Mucosa of stomach (tissue), 1 donor: Measurements from ENCODE around the gene OTP.

Experiments
- H3K27me3 ChIP-seq: one replicate; pipeline ENCODE4 v1.7.0; 2013; ENCODE audit warnings: mild to moderate bottlenecking, low read length; ENCODE audit not compliant: control insufficient read depth, insufficient read depth
- H3K36me3 ChIP-seq: one replicate; pipeline ENCODE4 v1.7.0; 2013; ENCODE audit warnings: low read length; ENCODE audit not compliant: control insufficient read depth, insufficient read depth
- H3K4me1 ChIP-seq: one replicate; pipeline ENCODE4 v1.7.0; 2013; ENCODE audit warnings: mild to moderate bottlenecking, low read length; ENCODE audit not compliant: control insufficient read depth, insufficient read depth
- H3K4me3 ChIP-seq: one replicate; pipeline ENCODE4 v1.7.0; 2013; ENCODE audit warnings: low read length
- H3K9ac ChIP-seq: one replicate; pipeline ENCODE4 v1.7.0; 2013; ENCODE audit warnings: mild to moderate bottlenecking, low read length, moderate library complexity
- H3K9me3 ChIP-seq: one replicate; pipeline ENCODE4 v1.7.0; 2013; ENCODE audit warnings: mild to moderate bottlenecking, low read length, moderate library complexity; ENCODE audit not compliant: control insufficient read depth
- donor health status: Pancreatic carcinoma.

OTP gene

DNA sequence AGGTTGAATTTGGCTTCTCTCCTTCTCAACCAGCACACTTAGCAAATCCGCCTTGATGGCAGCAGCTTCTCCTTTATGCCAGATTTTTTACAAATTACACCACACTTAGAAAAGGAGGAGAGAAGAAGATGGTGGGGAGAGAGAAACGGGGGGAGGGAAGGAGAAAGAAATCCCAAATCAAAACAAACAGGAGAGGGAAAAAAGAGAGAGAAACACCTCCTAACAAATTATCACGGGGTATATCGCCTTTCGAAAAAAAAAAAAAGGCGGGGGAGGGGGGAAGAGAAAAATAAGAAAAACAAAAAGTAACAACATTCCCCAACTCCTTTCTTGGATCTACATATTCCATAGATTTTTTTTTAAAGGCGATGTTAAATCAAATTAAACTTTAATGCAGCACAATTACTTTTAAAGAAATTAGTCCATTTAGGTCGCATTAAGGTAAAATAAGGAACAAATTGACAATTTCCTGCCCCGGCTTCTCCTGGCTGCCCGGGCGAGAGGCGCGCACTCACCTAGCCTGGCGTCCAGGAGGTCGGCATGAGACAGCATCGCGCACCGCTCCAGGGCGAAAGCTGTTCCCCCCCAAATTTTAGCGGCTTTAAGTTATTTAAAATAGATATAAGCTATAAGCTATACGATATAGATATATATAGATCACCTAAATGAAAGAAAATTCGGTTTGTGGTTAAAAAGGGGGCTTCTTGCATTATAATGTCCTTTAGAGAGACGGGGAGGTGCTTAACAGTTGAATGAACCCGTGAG is at the start of gene OTP:
Gene OTP (minus strand): TSS at position 716 of the 765 bp plus-strand sequence. CDS start 164 bp downstream, at position 552.
- Histone ChIP-seq H3K4me3 (no peak within 1 kb of the TSS), H3K36me3 (no peaks in the 10 kb centered on the region), H3K9ac (no peak within 1 kb of the TSS), H3K9me3 (peaks cover 6% of the 10 kb centered on the region), H3K27me3 (peaks cover 98% of the 10 kb centered on the region), H3K4me1 (peaks cover 3% of the 10 kb centered on the region)

DNA sequence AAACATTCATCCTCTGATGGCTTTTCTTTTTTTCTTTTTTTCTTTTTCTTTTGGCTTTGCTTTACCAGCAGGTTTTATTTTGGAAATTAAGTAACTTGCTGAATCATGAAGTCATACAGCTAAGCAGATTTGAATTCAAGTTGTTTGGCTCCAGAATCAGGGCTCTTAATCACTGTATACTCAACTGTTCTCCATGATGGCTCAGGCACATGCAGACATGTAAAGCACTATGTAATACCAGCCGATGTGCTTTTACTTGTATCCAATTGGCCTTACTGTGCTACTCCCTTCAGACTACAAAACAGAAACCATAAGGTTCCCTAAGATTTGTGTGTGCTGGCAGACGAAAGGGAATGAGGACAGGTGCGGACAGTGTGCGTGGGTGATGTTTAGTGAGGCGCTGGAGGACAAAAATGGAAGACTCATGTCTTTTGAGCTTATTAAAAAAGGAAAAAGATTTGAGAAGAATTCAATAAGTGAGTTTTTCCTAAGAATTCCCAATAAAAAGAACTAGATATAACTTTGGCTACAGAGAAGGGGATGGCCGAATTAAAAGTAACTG is 44.7 kb upstream of the OTP start:
- no peaks in the 10 kb centered on the region for H3K27me3 ChIP-seq
- H3K4me1 ChIP-seq = no peaks in the 10 kb centered on the region

DNA sequence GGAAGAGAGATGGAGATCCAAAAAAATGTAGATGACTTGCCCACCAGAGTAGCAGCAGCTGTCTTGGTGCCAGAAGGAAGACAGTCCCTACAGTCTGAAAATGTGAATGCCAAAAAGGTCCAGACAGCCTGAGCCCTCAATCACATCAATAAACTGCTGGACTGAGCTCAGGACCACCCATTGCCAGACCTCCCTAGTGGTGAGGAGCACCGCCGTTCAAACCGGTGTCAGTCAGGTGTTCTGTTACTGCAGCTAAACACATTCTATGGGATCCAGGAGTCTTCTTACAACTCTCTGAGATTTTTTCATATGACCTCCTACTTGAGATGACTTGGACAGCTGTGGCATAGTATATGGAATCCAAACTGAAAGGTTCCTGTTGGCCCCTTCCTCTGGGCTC is 32.0 kb upstream of the OTP start:
- no peaks in the 10 kb centered on the region for H3K4me1 ChIP-seq
- peaks cover 4% of the 10 kb centered on the region for H3K27me3 ChIP-seq

More for the DNA sequence above, 44.7 kb upstream of the OTP start:
- H3K9me3 ChIP-seq = no peaks in the 10 kb centered on the region
- H3K36me3 ChIP-seq = no peaks in the 10 kb centered on the region
- no peak overlapping the region for H3K9ac ChIP-seq
- H3K4me3 ChIP-seq = no peak overlapping the region

DNA sequence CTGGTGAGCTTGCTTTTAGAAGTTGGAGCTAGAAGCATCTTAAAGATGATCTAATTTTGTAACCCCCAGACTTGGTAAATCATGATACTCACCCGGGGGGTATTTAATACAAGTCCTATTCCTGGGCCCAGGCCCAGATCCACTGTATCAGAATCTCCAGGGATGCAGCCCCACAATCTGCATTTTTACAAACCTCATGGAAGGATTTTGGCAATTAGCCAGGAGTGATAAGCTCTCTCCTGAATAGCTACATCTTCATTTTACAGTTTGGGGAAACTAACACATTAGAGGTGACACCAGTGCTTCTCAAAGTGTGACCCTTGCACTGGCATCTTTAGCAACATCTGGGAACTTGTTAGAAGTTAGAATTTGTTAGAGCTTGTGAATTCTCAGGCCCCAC is 31.2 kb upstream of the OTP start:
- H3K9ac ChIP-seq = no peak overlapping the region
- no peaks in the 10 kb centered on the region for H3K4me1 ChIP-seq
- H3K9me3 ChIP-seq = no peaks in the 10 kb centered on the region
- no peaks in the 10 kb centered on the region for H3K36me3 ChIP-seq
- H3K27me3 ChIP-seq = peaks cover 8% of the 10 kb centered on the region
- no peak overlapping the region for H3K4me3 ChIP-seq

More for the DNA sequence above, 32.0 kb upstream of the OTP start:
- no peaks in the 10 kb centered on the region for H3K9me3 ChIP-seq
- H3K9ac ChIP-seq = no peak overlapping the region
- H3K36me3 ChIP-seq = no peaks in the 10 kb centered on the region
- no peak overlapping the region for H3K4me3 ChIP-seq

DNA sequence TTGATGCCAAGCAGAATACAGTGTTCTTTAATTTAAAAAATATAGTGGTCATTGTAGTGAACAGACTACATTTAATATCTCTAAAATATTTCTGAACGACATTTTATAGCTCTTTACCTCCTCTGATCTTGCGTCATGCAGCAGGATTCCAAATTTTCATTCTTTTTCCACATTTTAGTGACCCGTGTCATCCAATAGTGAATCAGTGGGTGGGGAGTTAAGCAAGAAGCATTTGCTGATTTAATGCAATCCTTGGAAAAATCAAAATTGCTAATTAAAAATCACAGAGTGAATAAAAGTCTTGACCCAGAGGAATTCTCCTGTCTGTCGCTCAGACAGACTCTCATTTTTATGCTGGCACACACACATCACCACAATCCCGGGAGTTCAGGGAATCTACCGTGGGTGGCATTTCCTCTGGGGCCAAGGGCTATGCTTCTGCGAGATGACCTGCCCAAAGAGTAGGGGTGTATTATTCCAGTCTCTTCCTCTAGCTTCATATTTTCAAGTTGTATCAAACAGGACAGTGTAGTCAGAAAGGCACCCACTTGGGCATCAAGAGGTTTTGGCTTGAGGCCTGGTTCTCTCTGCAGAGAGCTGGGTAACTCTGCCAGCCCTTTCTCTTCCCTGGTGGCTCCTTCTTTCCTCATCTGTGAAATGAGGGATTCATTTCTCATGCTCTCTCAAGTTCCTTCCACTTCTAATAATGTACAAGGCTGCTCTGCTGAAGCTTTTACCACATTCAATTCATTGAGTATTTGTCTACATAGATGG is 24.8 kb upstream of the OTP start:
- H3K4me1 ChIP-seq = no peaks in the 10 kb centered on the region
- no peak overlapping the region for H3K4me3 ChIP-seq
- no peaks in the 10 kb centered on the region for H3K9me3 ChIP-seq
- H3K9ac ChIP-seq = no peak overlapping the region
- no peaks in the 10 kb centered on the region for H3K36me3 ChIP-seq
- H3K27me3 ChIP-seq = peaks cover 12% of the 10 kb centered on the region

DNA sequence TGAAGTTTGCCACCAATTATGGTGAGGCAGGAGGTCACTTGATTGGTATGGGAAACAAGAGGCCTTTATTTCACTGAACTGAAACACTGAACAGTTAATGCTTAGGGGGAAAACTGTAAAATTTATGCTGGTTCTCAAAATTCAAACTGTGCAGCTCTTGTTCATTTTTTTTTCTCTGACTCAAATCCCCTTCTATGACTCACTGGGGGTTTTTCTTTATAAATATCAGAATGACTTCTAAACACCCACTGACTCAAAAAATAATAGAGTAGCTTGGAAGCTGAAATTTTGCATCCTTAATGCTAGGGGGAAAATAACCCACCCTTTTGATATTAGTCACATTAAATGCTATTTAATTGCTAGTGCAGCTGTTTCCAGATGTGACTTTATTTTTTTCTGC is 24.1 kb upstream of the OTP start:
- Histone ChIP-seq H3K9ac (no peak overlapping the region), H3K36me3 (no peaks in the 10 kb centered on the region), H3K9me3 (no peaks in the 10 kb centered on the region), H3K4me3 (no peak overlapping the region), H3K27me3 (peaks cover 12% of the 10 kb centered on the region), H3K4me1 (no peaks in the 10 kb centered on the region)

DNA sequence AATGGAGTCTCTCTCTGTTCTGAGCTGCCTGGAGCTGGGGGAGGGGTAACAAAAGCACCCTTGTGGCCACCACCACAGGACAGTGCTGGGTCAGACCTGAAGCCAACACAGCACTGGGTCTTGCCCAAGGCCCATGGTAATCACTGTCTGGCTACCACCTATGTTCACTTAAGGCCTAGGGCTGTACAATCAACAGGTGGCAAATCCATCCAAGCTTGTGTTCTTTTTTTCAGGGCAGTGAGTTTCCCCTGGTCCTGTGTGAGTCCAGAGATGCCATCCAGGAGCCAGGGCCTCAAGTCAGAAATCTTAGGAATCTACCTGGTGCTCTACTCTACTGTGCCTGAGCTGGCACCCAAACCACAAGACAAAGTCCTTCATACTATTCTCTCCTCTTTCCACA is 20.1 kb upstream of the OTP start:
- H3K9me3 ChIP-seq = no peaks in the 10 kb centered on the region
- H3K36me3 ChIP-seq = no peaks in the 10 kb centered on the region
- H3K4me1 ChIP-seq = no peaks in the 10 kb centered on the region
- peaks cover 9% of the 10 kb centered on the region for H3K27me3 ChIP-seq
- H3K4me3 ChIP-seq = no peak overlapping the region
- no peak overlapping the region for H3K9ac ChIP-seq

DNA sequence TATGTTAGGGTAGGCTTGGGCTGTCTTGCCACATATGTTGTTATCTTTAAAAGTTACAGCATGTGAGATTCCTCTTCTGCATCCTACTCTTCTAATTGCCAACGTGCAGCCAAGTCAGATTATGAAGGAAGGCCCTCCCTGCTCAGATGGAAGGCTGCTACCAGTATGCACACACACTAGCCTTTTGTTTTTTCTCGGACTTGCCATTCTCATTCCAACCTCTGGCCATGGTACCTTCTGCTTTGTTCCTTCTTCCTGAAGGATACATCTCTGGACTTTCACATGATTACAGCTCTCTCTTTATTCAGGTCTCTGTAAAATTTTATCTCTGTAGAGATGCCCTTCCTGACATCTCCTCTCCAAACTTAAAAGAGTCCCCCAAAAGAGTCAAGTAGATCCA is 12.8 kb upstream of the OTP start:
- Histone ChIP-seq H3K4me3 (no peak overlapping the region), H3K36me3 (no peaks in the 10 kb centered on the region), H3K4me1 (no peaks in the 10 kb centered on the region), H3K9ac (no peak overlapping the region), H3K27me3 (peaks cover 37% of the 10 kb centered on the region), H3K9me3 (no peaks in the 10 kb centered on the region)

DNA sequence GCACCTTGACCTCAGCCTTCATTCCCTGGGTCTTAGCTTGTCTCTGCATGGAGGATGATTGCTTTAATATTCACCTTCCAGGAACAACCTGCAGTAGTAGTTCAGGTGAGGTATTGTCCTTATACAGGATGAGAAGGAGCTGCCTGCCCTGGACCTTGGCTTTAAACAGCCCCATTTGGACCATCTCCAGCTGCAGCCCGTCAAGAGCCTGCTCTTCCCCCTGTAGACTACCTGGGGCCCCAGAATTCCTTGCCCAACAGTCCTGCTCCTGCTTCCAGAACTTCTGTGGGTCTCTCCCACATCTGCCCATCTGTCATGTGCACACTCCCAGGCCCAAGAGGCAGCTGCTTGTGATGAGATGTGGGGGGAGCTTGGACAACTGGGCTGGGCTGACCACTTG is 12.2 kb upstream of the OTP start:
- Histone ChIP-seq H3K9me3 (no peaks in the 10 kb centered on the region), H3K4me3 (no peak overlapping the region), H3K9ac (no peak overlapping the region), H3K4me1 (no peaks in the 10 kb centered on the region), H3K36me3 (no peaks in the 10 kb centered on the region), H3K27me3 (peaks cover 44% of the 10 kb centered on the region)

DNA sequence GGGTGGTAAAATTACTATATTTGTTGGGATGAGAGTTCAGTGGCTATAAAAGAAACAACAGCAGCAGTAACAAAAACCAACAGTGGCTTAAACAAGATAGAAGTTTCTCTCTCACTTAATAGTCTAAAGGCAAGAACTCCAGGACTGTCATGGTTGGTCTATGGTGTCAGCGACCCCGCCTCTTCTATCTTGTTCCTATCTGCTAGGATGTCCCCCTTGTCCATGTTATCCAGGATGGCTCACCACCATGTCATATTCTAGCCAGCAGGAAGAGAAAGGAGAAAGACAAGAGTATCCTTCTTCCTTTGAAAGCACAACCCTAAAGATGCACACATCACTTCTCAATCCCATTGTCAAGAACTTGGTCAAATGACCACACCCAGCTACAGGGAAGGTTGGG is 11.3 kb upstream of the OTP start:
- no peaks in the 10 kb centered on the region for H3K9me3 ChIP-seq
- H3K27me3 ChIP-seq = peaks cover 51% of the 10 kb centered on the region
- H3K9ac ChIP-seq = no peak overlapping the region
- no peaks in the 10 kb centered on the region for H3K36me3 ChIP-seq
- no peaks in the 10 kb centered on the region for H3K4me1 ChIP-seq
- no peak overlapping the region for H3K4me3 ChIP-seq

DNA sequence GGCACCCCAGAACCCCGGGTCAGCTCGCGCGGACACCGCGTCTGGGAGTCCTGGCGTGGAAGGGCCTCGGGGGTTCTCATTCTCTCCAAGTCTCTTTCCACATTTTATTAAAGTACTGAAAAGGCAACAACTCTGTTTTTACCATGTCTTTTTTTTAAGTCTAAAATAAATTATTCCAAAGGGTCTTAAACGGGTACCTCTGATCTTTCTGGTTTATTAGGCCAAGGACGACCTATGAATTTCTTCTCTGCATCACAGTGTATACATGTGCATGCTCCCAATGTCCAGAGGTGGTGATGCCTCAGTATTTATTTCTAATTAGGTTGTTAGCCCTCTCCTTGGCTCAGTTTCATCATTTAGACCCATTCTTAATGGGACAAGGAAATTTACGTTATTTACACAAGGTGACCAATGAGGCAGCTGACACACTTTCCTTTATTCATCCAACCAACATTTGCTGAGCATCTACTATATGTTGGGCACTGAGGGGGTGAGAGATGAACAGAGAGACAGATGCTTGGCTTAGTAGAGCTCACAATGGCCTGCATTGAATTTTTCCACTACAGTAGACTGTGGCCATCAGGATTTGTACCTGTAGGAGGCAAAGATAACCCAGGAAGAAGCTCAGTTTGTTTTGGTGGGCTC is 7.6 kb upstream of the OTP start:
- H3K36me3 ChIP-seq = no peaks in the 10 kb centered on the region
- H3K4me3 ChIP-seq = no peak overlapping the region
- peaks cover 88% of the 10 kb centered on the region for H3K27me3 ChIP-seq
- H3K9me3 ChIP-seq = no peaks in the 10 kb centered on the region
- H3K9ac ChIP-seq = no peak overlapping the region
- H3K4me1 ChIP-seq = peaks cover 10% of the 10 kb centered on the region
